Inflammatory macrophage (primary cell): ENCODE data around the gene TAMM41.
"Not testable (repeated sequence)": the region's sequence is repeated elsewhere in the genome, so short reads cannot be mapped to it uniquely, and the experiment has no call there.

Experiments
- DNase-seq, 2 donors: peaks; one replicate each; pipeline ENCODE4 v3.0.0-alpha.2; 2020 to 2022

Gene TAMM41

GRCh38 chr3:11810276-11810675 is 36.4 kb downstream of the TAMM41 start:
- DNase-seq: no peak

GRCh38 chr3:11808231-11808630 is 38.5 kb downstream of the TAMM41 start:
- DNase-seq: no peak

- DNase-seq: no peak
Observed at GRCh38 chr3:11807686-11808085, 39.0 kb downstream of the TAMM41 start.

GRCh38 chr3:11805716-11806115 is 41.0 kb downstream of the TAMM41 start:
- DNase-seq: no peak

GRCh38 chr3:11803977-11804892 is 42.5 kb downstream of the TAMM41 start:
- peak; percentile 46 to 68 for DNase-seq

GRCh38 chr3:11799791-11800190 is 46.9 kb downstream of the TAMM41 start:
- no peak for DNase-seq

- DNase-seq: no peak
Observed at GRCh38 chr3:11794927-11795326, 51.8 kb downstream of the TAMM41 start.

GRCh38 chr3:11791339-11792200 is 55.1 kb downstream of the TAMM41 start:
- DNase-seq: no peak

GRCh38 chr3:11789412-11789811 is 57.3 kb downstream of the TAMM41 start:
- DNase-seq: no peak

GRCh38 chr3:11784971-11785377 is 61.7 kb downstream of the TAMM41 start:
- DNase-seq: peak in 1 of 2 donors; percentile 3

- no peak for DNase-seq
Observed at GRCh38 chr3:11780341-11780740, 66.3 kb downstream of the TAMM41 start.

GRCh38 chr3:11779626-11780025 is 67.1 kb downstream of the TAMM41 start:
- no peak for DNase-seq

- no peak for DNase-seq
Observed at GRCh38 chr3:11778248-11778647, 68.4 kb downstream of the TAMM41 start.

GRCh38 chr3:11776346-11776745 is 70.3 kb downstream of the TAMM41 start:
- no peak for DNase-seq

- no peak for DNase-seq
Observed at GRCh38 chr3:11775493-11775892, 71.2 kb downstream of the TAMM41 start.

- DNase-seq: peak in 1 of 2 donors; percentile 5
Observed at GRCh38 chr3:11774296-11774877, 72.3 kb downstream of the TAMM41 start.

- not testable (repeated sequence) for DNase-seq
Observed at GRCh38 chr3:11771931-11772330, 74.8 kb downstream of the TAMM41 start.

- peak; percentile 57 to 71 for DNase-seq
Observed at GRCh38 chr3:11770477-11771391, 76.0 kb downstream of the TAMM41 start.

- no peak for DNase-seq
Observed at GRCh38 chr3:11769704-11770476, 76.8 kb downstream of the TAMM41 start.

- no peak for DNase-seq
Observed at GRCh38 chr3:11768604-11769003, 78.1 kb downstream of the TAMM41 start.

GRCh38 chr3:11764931-11765363 is 81.7 kb downstream of the TAMM41 start:
- no peak for DNase-seq
